Smooth muscle cell (in vitro differentiated cells): ENCODE data around the gene PLLP. TPM values are rescaled to one million over a fixed set of nuclear protein-coding genes. Genes with fewer than 3 reads are reported as not detected.

Experiments
- DNase-seq: peaks from one replicate; lab custom pipeline; 2025; ENCODE audit not compliant: unreplicated experiment; lab: John Stamatoyannopoulos, UW
- H2AFZ ChIP-seq: fragments of 200-600 bp; sonication (generic); 2 replicates; pipeline ENCODE4 v1.6.0; 2016; ENCODE audit warnings: antibody characterized with exemption, low read depth, mild to moderate bottlenecking
- H3F3A ChIP-seq: fragments of 200-600 bp; sonication (generic); 2 replicates; pipeline ENCODE4 v1.6.0; 2017; ENCODE audit warnings: antibody characterized with exemption, low read depth
- H3K27ac ChIP-seq: fragments of 200-600 bp; sonication (generic); 2 replicates; pipeline ENCODE4 v1.5.1; 2016; ENCODE audit warnings: low read depth, mild to moderate bottlenecking
- H3K27me3 ChIP-seq: fragments of 200-600 bp; sonication (generic); 2 replicates; pipeline ENCODE4 v1.6.1; 2016; ENCODE audit warnings: low read depth, mild to moderate bottlenecking
- H3K36me3 ChIP-seq: fragments of 200-600 bp; sonication (generic); 2 replicates; pipeline ENCODE4 v1.5.1; 2016; ENCODE audit warnings: low read depth
- H3K4me1 ChIP-seq: fragments of 200-600 bp; sonication (generic); 2 replicates; pipeline ENCODE4 v1.5.1; 2016; ENCODE audit warnings: low read depth
- H3K4me2 ChIP-seq: fragments of 200-600 bp; sonication (generic); 2 replicates; pipeline ENCODE4 v1.6.0; 2016; ENCODE audit warnings: mild to moderate bottlenecking
- H3K4me3 ChIP-seq: fragments of 200-600 bp; sonication (generic); 2 replicates; pipeline ENCODE4 v1.5.1; 2016; ENCODE audit warnings: mild to moderate bottlenecking
- H3K79me2 ChIP-seq: fragments of 200-600 bp; sonication (generic); 2 replicates; pipeline ENCODE4 v1.6.0; 2016; ENCODE audit warnings: low read depth, mild to moderate bottlenecking
- H3K9ac ChIP-seq: fragments of 200-600 bp; sonication (generic); 2 replicates; pipeline ENCODE4 v1.6.0; 2016; ENCODE audit warnings: low read depth
- H3K9me3 ChIP-seq: fragments of 200-600 bp; sonication (generic); replicated peaks from 2 replicates; pipeline ENCODE4 v1.5.1; 2016; ENCODE audit warnings: low read depth
- H4K20me1 ChIP-seq: fragments of 200-600 bp; sonication (generic); 2 replicates; pipeline ENCODE4 v1.6.0; 2016; ENCODE audit warnings: low read depth
- WGBS: methylation state at CpG from one replicate; pipeline ENCODE4 v1.1.7; 2016; ENCODE audit warnings: low lambda C conversion rate; 5-methylcytosine and 5-hydroxymethylcytosine counted together
- polyA plus RNA-seq: library from polyadenylated mRNA; unstranded; fragments of >200 nt; fragmentation: Nextera tagmentation; extraction: Ambion mirVana; gene quantifications from 2 replicates; pipeline ENCODE4 v1.2.1, GENCODE V29; 2016
- total RNA-seq: library from RNA; depleted of rRNA; stranded (reverse); fragments of >200 nt; gene quantifications from 2 replicates; pipeline ENCODE4 v1.2.3, GENCODE V29; 2014
- TF ChIP-seq, protein P1 (sequence below): fragments of 200-600 bp; sonication (generic); IDR thresholded peaks from 2 replicates; pipeline ENCODE4 v1.5.1; 2017; ENCODE audit warnings: borderline replicate concordance, mild to moderate bottlenecking, antibody characterized with exemption; ENCODE audit not compliant: insufficient read depth, poor library complexity, severe bottlenecking

The PLLP gene
- total and polyA plus RNA-seq, 2 experiments from 2014 or later, result 0.59 TPM; not detected in 1

- H3K79me2 ChIP-seq, result no peaks in the 10 kb centered on the region
- TF ChIP-seq, protein P1, sequence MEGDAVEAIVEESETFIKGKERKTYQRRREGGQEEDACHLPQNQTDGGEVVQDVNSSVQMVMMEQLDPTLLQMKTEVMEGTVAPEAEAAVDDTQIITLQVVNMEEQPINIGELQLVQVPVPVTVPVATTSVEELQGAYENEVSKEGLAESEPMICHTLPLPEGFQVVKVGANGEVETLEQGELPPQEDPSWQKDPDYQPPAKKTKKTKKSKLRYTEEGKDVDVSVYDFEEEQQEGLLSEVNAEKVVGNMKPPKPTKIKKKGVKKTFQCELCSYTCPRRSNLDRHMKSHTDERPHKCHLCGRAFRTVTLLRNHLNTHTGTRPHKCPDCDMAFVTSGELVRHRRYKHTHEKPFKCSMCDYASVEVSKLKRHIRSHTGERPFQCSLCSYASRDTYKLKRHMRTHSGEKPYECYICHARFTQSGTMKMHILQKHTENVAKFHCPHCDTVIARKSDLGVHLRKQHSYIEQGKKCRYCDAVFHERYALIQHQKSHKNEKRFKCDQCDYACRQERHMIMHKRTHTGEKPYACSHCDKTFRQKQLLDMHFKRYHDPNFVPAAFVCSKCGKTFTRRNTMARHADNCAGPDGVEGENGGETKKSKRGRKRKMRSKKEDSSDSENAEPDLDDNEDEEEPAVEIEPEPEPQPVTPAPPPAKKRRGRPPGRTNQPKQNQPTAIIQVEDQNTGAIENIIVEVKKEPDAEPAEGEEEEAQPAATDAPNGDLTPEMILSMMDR, result no peak
- H3K4me2 ChIP-seq, result no peak overlapping the region
- no peak overlapping the region for H3K27ac ChIP-seq
- WGBS, result 80% methylated on average over 5 of the region's 5 CpGs
- H3K27me3 ChIP-seq, result peaks cover 22% of the 10 kb centered on the region
- H3K9ac ChIP-seq, result no peak overlapping the region
- H3K4me3 ChIP-seq, result no peak overlapping the region
- no peaks in the 10 kb centered on the region for H3K36me3 ChIP-seq
- no peaks in the 10 kb centered on the region for H3K4me1 ChIP-seq
- no peaks in the 10 kb centered on the region for H3F3A ChIP-seq
- H2AFZ ChIP-seq, result no peak overlapping the region
- H3K9me3 ChIP-seq, result no peaks in the 10 kb centered on the region
- H4K20me1 ChIP-seq, result no peaks in the 10 kb centered on the region
- DNase-seq, result no peak
Observed at GRCh38 chr16:57285379-57285778, 907 bp upstream of the PLLP start.

GRCh38 chr16:57284952-57285363, 486 bp upstream of the PLLP start:
- no peak overlapping the region for H3K27ac ChIP-seq
- H4K20me1 ChIP-seq, result no peaks in the 10 kb centered on the region
- WGBS, result 17% methylated on average over 22 of the region's 22 CpGs
- H3K4me2 ChIP-seq, result peak overlapping the region; percentile 86
- no peak overlapping the region for H3K9ac ChIP-seq
- H3K27me3 ChIP-seq, result peaks cover 22% of the 10 kb centered on the region
- no peaks in the 10 kb centered on the region for H3K79me2 ChIP-seq
- peak overlapping the region; percentile 46 for H3K4me3 ChIP-seq
- H2AFZ ChIP-seq, result peak overlapping the region; percentile 63
- H3F3A ChIP-seq, result no peaks in the 10 kb centered on the region
- H3K4me1 ChIP-seq, result no peaks in the 10 kb centered on the region
- TF ChIP-seq, protein P1, result no peak
- H3K36me3 ChIP-seq, result no peaks in the 10 kb centered on the region
- no peaks in the 10 kb centered on the region for H3K9me3 ChIP-seq
- no peak for DNase-seq

- H3F3A ChIP-seq, result no peaks in the 10 kb centered on the region
- peaks cover 22% of the 10 kb centered on the region for H3K27me3 ChIP-seq
- no peaks in the 10 kb centered on the region for H3K4me1 ChIP-seq
- H3K27ac ChIP-seq, result no peak overlapping the region
- peak overlapping the region; percentile 46 for H3K4me3 ChIP-seq
- DNase-seq, result no peak
- no peak overlapping the region for H3K9ac ChIP-seq
- no peaks in the 10 kb centered on the region for H3K9me3 ChIP-seq
- no peaks in the 10 kb centered on the region for H4K20me1 ChIP-seq
- WGBS, result 19% methylated on average over 13 of the region's 14 CpGs
- H3K36me3 ChIP-seq, result no peaks in the 10 kb centered on the region
- H3K4me2 ChIP-seq, result peak overlapping the region; percentile 86
- H2AFZ ChIP-seq, result no peak overlapping the region
- TF ChIP-seq, protein P1, result no peak
- H3K79me2 ChIP-seq, result no peaks in the 10 kb centered on the region
Observed at GRCh38 chr16:57283959-57284208, 588 bp downstream of the PLLP start.

- TF ChIP-seq, protein P1, result no peak
- Histone ChIP-seq H3K4me2 (no peak overlapping the region), H3K4me1 (no peaks in the 10 kb centered on the region), H3F3A (no peaks in the 10 kb centered on the region), H3K79me2 (no peaks in the 10 kb centered on the region), H3K27ac (no peak overlapping the region), H2AFZ (no peak overlapping the region), H3K4me3 (peak overlapping the region; percentile 46), H3K27me3 (peaks cover 22% of the 10 kb centered on the region), H3K9ac (no peak overlapping the region), H3K36me3 (no peaks in the 10 kb centered on the region), H3K9me3 (no peaks in the 10 kb centered on the region), H4K20me1 (no peaks in the 10 kb centered on the region)
- no peak for DNase-seq
- 71% methylated on average over 24 of the region's 24 CpGs for WGBS
Observed at GRCh38 chr16:57283214-57283958, 1.1 kb downstream of the PLLP start.
